Embryonic facial prominence (tissue), 1 donor: ENCODE results near the gene CCDC102B.
"Not testable (repeated sequence)": the region's sequence is repeated elsewhere in the genome, so short reads cannot be mapped to it uniquely, and the experiment has no call there.

ENCODE experiments used
- DNase-seq: peaks from one replicate; pipeline ENCODE4 v3.0.0-alpha.2; 2016; ENCODE audit errors: extremely low spot score

Gene CCDC102B

GRCh38 chr18:68909579-68909978 lies 111.7 kb downstream of the CCDC102B start:
- no peak for DNase-seq

- no peak for DNase-seq
These were observed 117.2 kb downstream of the CCDC102B start for GRCh38 chr18:68915061-68915460.

GRCh38 chr18:68916734-68917133 lies 118.9 kb downstream of the CCDC102B start:
- no peak for DNase-seq

GRCh38 chr18:68918216-68918615 lies 120.3 kb downstream of the CCDC102B start:
- no peak for DNase-seq

GRCh38 chr18:68919900-68920299 lies 122.0 kb downstream of the CCDC102B start:
- no peak for DNase-seq

GRCh38 chr18:68922392-68922791 lies 124.5 kb downstream of the CCDC102B start:
- DNase-seq, result no peak

GRCh38 chr18:68925268-68925667 lies 127.4 kb downstream of the CCDC102B start:
- no peak for DNase-seq

- DNase-seq, result no peak
These were observed 131.1 kb downstream of the CCDC102B start for GRCh38 chr18:68928762-68929675.

GRCh38 chr18:68935686-68936085 lies 137.8 kb downstream of the CCDC102B start:
- DNase-seq, result no peak

GRCh38 chr18:68937029-68937599 lies 139.2 kb downstream of the CCDC102B start:
- DNase-seq, result no peak

- DNase-seq, result no peak
These were observed 142.2 kb downstream of the CCDC102B start for GRCh38 chr18:68940039-68940438.

GRCh38 chr18:68940754-68941153 lies 142.9 kb downstream of the CCDC102B start:
- DNase-seq, result no peak

- DNase-seq, result no peak
These were observed 144.3 kb downstream of the CCDC102B start for GRCh38 chr18:68942230-68942629.

GRCh38 chr18:68943861-68944260 lies 146.0 kb downstream of the CCDC102B start:
- DNase-seq, result not testable (repeated sequence)

GRCh38 chr18:68944330-68944729 lies 146.4 kb downstream of the CCDC102B start:
- no peak for DNase-seq

GRCh38 chr18:68944826-68945225 lies 146.9 kb downstream of the CCDC102B start:
- no peak for DNase-seq

GRCh38 chr18:68948622-68949021 lies 150.7 kb downstream of the CCDC102B start:
- no peak for DNase-seq

- DNase-seq, result no peak
These were observed 156.9 kb downstream of the CCDC102B start for GRCh38 chr18:68954738-68955137.

GRCh38 chr18:68956650-68957049 lies 158.8 kb downstream of the CCDC102B start:
- DNase-seq, result no peak

GRCh38 chr18:68960355-68960754 lies 162.5 kb downstream of the CCDC102B start:
- DNase-seq, result no peak

- DNase-seq, result no peak
These were observed 164.7 kb downstream of the CCDC102B start for GRCh38 chr18:68962623-68963022.

GRCh38 chr18:68965817-68966216 lies 167.9 kb downstream of the CCDC102B start:
- DNase-seq, result no peak

- no peak for DNase-seq
These were observed 171.1 kb downstream of the CCDC102B start for GRCh38 chr18:68969027-68969426.
